Measurements from ENCODE around the gene AEBP1.

- TF ChIP-seq POLR2AphosphoS5 (IDR thresholded peaks at IDR 0.05; ENCODE audit: borderline replicate concordance, low read depth, low read length) (no peak), EZH2 (IDR thresholded peaks at IDR 0.05) (no peak), FOXP2 (optimal IDR thresholded peaks at IDR 0.05; ENCODE audit: control extremely low read depth, extremely low read length, insufficient read depth) (no peak)
These were observed 54.9 kb downstream of the AEBP1 start for GRCh38 chr7:44158873-44159631.
